Chondrocyte (in vitro differentiated cells): ENCODE data around the gene DIPK1A. TPM values are rescaled to one million over a fixed set of nuclear protein-coding genes. Genes with fewer than 3 reads are reported as not detected.

ENCODE experiments used
- DNase-seq: peaks from one replicate; pipeline ENCODE4 v3.0.0; 2021; ENCODE audit warnings: mixed read lengths, low spot score
- H3K27ac Mint-ChIP-seq: one replicate; pipeline ENCODE4 v1.8.0; 2021; ENCODE audit warnings: mild to moderate bottlenecking, moderate library complexity, mixed read lengths; ENCODE audit not compliant: unreplicated experiment
- H3K27me3 Mint-ChIP-seq: 2 replicates; pipeline ENCODE4 v1.8.0; 2021; ENCODE audit warnings: low read depth, mixed read lengths
- H3K36me3 Mint-ChIP-seq: 2 replicates; pipeline ENCODE4 v1.8.0; 2021; ENCODE audit warnings: low read depth, mixed read lengths
- H3K4me1 Mint-ChIP-seq: 2 replicates; pipeline ENCODE4 v1.8.0; 2021; ENCODE audit warnings: low read depth, mild to moderate bottlenecking, mixed read lengths
- H3K4me3 Mint-ChIP-seq: one replicate; pipeline ENCODE4 v1.8.0; 2021; ENCODE audit warnings: mild to moderate bottlenecking, moderate library complexity, mixed read lengths; ENCODE audit not compliant: unreplicated experiment
- H3K9me3 Mint-ChIP-seq: 2 replicates; pipeline ENCODE4 v1.8.0; 2021; ENCODE audit warnings: low read depth, mixed read lengths
- CTCF ChIP-seq: fragments of 200-600 bp; sonication (generic); IDR thresholded peaks from 2 replicates; pipeline ENCODE4 v1.5.0; 2021; ENCODE audit warnings: antibody characterized with exemption, mild to moderate bottlenecking, moderate library complexity
- total RNA-seq: library from RNA; stranded (reverse); gene quantifications from 3 replicates; pipeline ENCODE4 v1.2.1, GENCODE V29; 2021

DIPK1A gene
- total RNA-seq, 1 donor from 2014 or later = 11.2 TPM

- H3K4me1 Mint-ChIP-seq = peaks cover 15% of the 10 kb centered on the region
- no peak overlapping the region for H3K27ac Mint-ChIP-seq
- no peak overlapping the region for H3K4me3 Mint-ChIP-seq
- TF ChIP-seq CTCF = no peak
- peaks cover 2% of the 10 kb centered on the region for H3K36me3 Mint-ChIP-seq
- peaks cover 19% of the 10 kb centered on the region for H3K27me3 Mint-ChIP-seq
- no peaks in the 10 kb centered on the region for H3K9me3 Mint-ChIP-seq
- no peak for DNase-seq
These were observed 41.5 kb upstream of the DIPK1A start for GRCh38 chr1:93002781-93003180.

DNA sequence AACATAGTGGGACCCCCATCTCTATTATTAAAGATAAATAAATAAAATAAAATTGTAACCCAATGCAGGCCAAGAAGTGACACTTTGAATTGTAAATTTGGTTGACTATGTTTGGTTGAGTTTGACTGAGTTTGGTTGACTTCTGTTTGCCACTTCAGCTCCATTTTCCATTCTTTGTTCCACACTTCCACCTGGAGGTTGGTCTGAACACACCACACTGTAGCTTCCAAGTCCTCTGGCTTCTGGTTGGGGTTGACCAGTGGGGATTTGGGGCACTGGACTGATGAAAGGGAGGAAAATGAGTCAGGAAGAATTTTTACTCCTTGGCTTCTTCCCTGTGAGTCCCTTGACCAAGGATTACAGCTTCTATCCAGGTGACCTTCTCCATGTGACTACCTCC lies 40.6 kb upstream of the DIPK1A start:
- H3K36me3 Mint-ChIP-seq = peaks cover 2% of the 10 kb centered on the region
- peaks cover 15% of the 10 kb centered on the region for H3K4me1 Mint-ChIP-seq
- DNase-seq = no peak
- no peaks in the 10 kb centered on the region for H3K9me3 Mint-ChIP-seq
- no peak overlapping the region for H3K4me3 Mint-ChIP-seq
- no peak overlapping the region for H3K27ac Mint-ChIP-seq
- H3K27me3 Mint-ChIP-seq = peaks cover 19% of the 10 kb centered on the region
- no peak for TF ChIP-seq CTCF

- Mint-ChIP-seq H3K27ac (peak overlapping the region; percentile 19), H3K9me3 (no peaks in the 10 kb centered on the region), H3K36me3 (peaks cover 2% of the 10 kb centered on the region), H3K4me1 (peaks cover 15% of the 10 kb centered on the region), H3K4me3 (no peak overlapping the region), H3K27me3 (peaks cover 21% of the 10 kb centered on the region)
- no peak for DNase-seq
- no peak for TF ChIP-seq CTCF
These were observed 39.5 kb upstream of the DIPK1A start for GRCh38 chr1:93000751-93001175.

DNA sequence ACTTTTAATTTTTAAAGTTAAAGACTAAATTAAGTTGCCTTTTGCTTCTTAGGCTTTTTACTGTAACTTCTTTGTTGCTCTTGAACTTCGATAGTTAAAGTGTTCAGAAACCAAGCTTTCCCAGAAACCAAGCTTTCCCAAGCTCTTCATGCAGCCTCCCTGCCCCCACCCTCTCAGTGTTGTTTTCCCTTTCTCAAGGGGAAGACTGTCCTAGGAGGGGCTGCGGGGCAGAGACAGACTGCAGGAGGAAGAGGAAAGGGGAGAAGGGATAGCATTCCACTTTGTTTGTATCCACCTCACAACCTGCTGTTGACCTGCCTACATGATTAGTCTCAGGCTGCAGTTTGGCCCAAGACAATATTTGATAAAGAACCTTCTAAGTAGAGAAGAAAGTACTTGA lies 39.0 kb upstream of the DIPK1A start:
- DNase-seq = no peak
- Mint-ChIP-seq H3K9me3 (no peaks in the 10 kb centered on the region), H3K27me3 (peaks cover 19% of the 10 kb centered on the region), H3K36me3 (peaks cover 2% of the 10 kb centered on the region), H3K27ac (no peak overlapping the region), H3K4me3 (no peak overlapping the region), H3K4me1 (peaks cover 15% of the 10 kb centered on the region)
- no peak for TF ChIP-seq CTCF

GRCh38 chr1:92998821-92999220 lies 37.6 kb upstream of the DIPK1A start:
- H3K9me3 Mint-ChIP-seq = no peaks in the 10 kb centered on the region
- no peak overlapping the region for H3K27ac Mint-ChIP-seq
- H3K4me1 Mint-ChIP-seq = peaks cover 15% of the 10 kb centered on the region
- H3K4me3 Mint-ChIP-seq = no peak overlapping the region
- TF ChIP-seq CTCF = no peak
- no peaks in the 10 kb centered on the region for H3K36me3 Mint-ChIP-seq
- no peak for DNase-seq
- H3K27me3 Mint-ChIP-seq = peaks cover 6% of the 10 kb centered on the region
